CD4-positive, alpha-beta T cell treated with Interleukin-2 at 100 ng/mL for 4 hours (primary cell): ENCODE results near the gene MOAP1.
"Not testable (repeated sequence)": the region's sequence is repeated elsewhere in the genome, so short reads cannot be mapped to it uniquely, and the experiment has no call there.

Experiments used
- DNase-seq: peaks from one replicate; pipeline ENCODE4 v3.0.0-alpha.2; 2020; ENCODE audit warnings: low spot score

MOAP1 gene

DNA sequence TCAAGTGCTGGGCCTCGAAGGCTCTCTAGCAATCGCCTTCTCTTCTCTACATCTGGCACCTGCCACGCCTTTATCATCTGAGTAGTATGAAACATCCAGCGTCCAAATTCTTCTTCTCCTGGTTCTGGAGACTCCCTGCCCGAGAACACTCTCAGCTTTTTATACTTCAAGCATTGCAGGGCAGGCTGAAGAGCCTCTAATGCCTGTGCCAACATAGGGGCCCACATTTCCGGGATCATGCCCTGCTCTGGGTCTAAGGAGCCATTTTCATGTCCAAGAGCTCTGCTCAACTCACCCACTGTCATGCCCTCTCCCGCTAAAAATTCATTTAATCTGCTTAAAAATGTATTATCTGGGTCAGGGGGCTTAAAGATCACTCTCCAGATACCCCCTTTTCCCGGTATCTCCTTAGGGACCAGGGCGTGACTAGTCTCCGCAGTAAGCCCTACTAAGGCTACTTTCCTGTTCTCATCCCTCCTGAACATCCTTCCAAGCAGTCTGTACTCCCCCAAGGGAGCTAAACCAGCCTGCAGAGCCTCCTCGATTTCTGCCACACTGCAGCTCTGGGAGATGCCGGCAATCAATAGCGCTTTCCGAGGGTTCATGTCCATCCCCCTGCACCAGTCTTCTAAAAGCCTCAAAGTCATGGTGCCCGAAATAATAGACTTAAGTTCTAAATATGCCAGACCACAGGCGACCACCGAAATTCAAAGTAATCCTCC is 940 bp downstream of the MOAP1 start:
- no peak for DNase-seq

DNA sequence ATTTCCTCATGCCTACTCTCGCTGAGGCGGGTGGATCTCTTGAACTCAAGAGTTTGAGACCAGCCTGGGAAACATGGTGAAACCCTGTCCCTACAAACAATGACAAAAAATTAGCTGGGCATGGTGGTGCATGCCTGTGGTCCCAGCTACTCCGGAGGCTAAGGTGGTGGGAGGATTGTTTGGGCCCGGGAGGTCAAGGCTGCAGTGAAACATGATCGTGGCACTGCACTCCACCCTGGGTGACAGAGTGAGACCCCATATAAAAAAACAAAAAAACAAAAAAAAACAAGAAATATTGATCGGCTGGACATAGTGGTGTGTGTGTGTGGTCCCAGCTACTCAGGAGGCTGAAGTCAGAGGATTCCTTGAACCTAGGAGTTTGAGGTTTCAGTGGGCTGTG is 9.2 kb downstream of the MOAP1 start:
- DNase-seq, result no peak

DNA sequence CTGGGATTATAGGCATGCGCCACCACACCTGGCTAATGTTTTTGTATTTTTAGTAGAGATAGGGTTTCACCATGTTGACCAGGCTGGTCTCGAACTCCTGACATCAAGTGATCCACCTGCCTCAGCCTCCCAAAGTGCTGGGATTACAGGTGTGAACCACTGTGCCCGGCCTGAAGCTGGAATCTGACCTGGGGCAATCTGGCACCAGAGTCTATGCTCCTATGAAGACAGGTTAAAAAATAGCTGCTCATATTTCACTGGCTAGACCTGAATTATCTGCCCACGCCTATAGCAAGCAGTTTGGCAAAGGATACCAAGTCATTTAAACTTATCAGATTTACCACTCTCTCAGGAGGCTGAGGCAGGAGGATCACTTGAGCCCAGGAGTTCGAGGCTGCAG is 10.0 kb downstream of the MOAP1 start:
- not testable (repeated sequence) for DNase-seq

DNA sequence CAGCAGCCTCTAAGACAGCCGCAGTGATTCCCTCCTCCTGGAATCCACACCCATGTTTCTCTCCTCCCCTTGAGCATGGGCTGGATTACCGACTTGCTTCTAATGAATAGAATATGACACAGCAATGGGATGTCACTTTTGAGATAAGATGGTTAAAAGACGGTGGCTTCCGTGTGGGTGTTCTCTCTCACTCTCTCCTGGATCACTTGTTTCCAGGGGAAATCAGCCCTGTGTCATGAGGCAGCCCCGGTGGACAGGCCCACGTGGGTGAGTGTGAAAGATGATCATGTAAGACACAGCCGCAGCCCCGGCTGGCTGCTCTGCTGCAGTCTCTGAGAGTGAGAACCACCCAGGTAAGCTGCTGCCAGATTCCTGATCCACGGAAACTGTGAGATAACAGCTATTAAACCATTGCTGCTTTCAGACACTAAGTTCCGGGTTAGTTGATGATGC is 10.7 kb downstream of the MOAP1 start:
- DNase-seq, result no peak

DNA sequence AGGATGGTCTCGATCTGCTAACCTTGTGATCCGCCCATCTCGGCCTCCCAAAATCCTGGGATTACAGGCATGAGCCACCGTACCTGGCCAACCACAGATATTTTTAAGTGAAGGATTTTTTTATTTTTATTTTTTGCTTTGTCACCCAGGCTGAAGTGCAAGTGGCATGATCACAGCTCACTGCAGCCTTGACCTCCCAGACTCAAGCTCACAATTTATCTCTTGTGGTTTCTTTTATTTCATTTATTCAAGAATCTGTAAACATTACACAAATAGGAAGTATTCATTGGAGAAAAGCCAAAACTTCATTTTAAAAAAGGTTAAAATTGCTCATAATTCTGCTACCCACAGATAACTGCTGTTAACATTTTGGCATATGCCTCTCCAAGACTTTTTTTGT is 13.3 kb downstream of the MOAP1 start:
- DNase-seq, result no peak

DNA sequence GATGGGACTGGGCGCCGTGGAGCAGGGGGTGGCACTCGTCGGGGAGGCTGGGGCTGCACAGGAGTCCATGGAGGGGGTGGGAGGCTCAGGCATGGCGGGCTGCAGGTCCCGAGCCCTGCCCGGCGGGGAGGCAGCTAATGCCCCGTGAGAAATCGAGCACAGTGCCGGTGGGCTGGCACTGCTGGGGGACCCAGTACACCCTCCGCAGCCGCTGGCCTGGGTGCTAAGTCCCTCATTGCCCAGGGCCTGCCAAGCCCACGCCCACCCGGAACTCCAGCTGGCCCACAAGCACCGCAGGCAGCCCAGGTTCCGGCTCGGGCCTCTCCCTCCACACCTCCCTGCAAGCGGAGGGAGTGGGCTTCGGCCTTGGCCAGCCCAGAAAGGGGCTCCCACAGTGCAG is 14.6 kb downstream of the MOAP1 start:
- DNase-seq, result not testable (repeated sequence)

DNA sequence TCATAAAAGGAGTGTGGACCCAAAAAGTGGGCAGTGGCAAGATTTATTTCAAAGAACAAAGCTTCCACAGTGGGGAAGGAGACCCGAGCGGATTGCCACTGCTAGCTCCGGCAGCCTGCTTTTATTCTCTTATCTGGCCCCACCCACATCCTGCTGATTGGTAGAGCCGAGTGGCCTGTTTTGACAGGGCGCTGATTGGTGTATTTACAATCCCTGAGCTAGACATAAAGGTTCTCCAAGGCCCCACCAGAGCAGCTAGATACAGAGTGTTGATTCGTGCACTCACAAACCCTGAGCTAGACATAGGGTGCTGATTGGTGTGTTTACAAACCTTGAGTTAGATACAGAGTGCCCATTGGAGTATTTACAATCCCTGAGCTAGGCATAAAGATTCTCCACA is 15.1 kb downstream of the MOAP1 start:
- not testable (repeated sequence) for DNase-seq

DNA sequence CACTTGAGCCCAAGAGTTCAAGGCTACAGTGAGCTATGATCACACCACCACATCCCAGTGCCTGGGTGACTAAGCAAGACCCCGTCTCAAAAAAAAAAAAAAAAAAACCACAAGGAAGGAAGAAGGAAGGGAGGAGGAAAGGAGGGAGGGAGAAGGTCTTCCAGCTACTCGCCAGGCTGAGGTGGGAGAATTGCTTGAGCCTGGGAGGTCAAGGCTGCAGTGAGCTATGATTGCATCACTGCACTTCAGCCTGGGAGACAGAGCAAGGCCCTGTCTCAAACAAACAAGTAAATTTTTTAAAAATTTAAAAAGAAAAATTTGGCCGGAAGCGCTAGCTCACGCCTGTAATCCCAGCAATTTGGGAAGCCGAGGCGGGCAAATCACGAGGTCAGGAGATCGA is 16.1 kb downstream of the MOAP1 start:
- DNase-seq, result not testable (repeated sequence)

DNA sequence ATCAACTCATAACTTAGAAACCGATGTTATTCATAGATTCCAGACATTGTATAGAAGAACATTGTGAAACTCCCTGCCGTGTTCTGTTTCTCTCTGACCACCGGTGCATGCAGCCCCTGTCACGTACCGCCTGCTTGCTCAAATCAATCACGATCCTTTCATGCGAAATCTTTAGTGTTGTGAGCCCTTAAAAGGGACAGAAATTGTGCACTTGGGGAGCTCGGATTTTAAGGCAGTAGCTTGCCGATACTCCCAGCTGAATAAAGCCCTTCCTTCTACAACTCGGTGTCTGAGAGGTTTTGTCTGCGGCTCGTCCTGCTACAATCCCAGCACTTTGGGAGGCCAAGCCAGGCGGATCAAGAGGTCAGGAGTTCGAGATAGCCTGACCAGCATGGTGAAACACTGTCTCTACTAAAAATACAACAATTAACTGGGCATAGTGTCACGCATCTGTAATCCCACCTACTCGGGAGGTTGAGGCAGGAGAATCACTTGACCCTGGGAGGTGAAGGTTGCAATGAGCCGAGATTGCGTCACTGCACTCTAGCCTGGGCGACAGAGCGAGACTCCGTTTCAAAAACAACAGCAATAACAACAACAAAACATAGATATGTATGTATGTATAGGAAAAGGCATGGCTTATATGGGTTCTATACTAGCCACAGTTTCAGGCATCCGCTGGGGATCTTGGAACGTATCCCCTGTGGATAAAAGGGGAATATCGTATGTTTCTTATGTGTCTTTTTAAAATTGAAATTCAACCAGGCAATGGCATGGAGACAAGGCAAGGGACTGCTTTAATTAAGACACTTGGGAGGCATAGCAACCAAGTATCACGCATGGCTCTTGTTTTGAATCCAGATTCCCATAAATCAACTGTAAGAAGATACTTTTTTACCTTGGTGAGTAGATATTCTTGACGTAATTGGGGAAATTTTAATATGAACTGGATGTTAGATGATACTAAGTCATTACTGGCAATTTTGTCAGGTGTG is 19.1 kb downstream of the MOAP1 start:
- DNase-seq, result not testable (repeated sequence)

DNA sequence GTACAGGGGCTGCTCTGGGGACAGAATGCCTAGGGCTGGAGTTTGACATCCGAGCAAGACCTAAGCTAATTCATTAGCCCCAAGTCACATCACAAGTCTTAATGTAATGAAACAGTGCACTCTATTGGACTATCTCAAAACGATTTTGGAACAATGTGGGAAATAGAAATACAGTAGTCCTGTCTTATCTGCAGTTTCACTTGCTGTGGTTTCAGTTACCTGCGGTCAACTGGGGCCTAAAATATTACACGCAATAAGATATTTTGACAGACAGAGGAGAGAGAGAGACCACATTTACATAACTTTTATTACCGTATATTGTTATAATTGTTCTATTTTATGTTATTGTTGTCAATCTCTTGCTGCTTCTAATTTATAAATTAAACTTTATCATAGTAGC is 21.1 kb downstream of the MOAP1 start:
- DNase-seq, result no peak

DNA sequence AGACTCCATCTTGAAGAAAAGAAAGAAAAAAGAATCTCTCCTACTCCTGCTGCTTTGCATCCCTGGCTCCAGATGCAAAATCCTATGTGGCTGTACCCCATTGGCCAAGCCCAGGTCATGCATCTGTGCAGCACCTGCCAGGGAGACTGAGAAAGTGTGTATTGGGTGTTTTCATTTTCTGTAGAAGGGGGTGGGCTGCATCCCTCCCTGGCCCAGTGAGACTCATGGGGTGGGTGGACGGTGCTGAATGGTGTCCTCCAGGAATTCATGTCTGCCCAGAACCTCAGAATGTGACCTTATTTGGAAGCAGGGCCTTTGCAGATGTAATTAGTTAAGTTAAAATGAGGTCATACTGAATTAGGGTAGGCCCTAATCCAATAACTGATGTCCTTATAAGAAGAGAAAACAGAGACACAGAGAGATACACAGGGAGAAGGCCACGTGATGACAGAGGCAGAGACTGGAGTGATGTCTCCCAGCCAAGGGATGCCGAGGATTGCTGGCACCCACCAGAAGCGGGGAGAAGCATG is 23.2 kb downstream of the MOAP1 start:
- no peak for DNase-seq

DNA sequence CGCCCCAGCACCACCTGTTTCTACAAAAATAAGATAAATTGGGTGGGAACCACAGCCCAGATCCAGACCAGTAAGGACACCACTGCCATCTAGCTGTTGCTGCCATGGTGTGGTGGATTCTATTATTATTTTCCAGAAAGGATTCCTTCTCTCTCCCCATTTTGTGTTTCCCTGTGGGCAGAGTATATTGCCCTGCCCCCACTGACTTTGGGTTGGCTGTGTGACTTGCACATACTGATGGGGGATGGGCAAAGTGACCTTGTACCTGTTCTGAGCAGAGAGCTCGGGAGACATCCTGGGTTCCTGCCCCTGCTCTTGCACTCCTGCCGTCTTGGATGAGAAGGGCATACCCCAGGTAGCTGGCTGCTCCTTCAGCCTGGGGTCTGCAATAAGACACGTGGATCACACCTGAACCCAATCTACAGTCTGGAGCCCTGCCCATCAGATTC is 24.3 kb downstream of the MOAP1 start:
- DNase-seq, result no peak

DNA sequence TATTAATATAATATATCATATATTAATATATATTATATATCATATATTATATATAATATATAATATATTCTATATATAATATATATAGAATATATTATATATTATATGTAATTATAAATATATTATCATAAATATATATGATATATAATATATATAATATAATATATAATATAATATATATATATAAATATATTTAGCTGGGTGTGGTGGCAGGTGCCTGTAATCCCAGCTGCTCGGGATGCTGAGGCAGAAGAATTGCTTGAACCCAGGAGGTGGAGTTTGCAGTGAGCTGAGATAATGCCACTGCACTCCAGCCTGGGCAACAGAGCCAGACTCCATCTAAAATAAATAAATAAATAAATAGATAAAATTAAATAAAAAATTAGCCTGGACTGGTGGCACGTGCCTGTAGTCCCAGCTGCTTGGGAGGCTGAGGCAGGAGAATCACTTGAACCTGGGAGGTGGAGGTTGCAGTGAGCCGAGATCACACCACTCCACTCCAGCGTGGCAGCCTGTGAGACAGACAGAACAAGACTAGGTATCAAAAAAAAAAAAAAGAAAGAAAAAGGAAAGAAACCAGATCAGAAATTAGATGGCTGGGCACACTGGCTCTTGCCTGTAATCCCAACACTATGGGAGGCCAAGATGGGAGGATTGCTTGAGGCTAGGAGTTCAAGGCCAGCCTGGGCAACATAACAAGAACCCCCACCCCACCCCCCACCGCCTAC is 24.9 kb downstream of the MOAP1 start:
- not testable (repeated sequence) for DNase-seq

DNA sequence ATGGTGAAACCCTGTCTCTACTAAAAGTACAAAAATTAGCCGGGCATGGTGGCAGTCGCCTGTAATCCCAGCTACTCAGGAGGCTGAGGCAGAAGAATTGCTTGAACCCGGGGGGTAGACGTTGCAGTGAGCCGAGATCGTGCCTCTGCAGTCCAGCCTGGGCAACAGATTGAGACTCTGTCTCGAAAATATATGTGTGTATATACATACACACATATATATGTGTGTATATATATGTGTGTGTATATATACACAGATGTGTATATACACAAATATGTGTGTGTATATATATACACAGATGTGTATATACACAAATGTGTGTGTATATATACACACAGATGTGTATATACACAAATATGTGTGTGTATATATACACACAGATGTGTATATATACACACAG is 26.3 kb downstream of the MOAP1 start:
- DNase-seq, result not testable (repeated sequence)

DNA sequence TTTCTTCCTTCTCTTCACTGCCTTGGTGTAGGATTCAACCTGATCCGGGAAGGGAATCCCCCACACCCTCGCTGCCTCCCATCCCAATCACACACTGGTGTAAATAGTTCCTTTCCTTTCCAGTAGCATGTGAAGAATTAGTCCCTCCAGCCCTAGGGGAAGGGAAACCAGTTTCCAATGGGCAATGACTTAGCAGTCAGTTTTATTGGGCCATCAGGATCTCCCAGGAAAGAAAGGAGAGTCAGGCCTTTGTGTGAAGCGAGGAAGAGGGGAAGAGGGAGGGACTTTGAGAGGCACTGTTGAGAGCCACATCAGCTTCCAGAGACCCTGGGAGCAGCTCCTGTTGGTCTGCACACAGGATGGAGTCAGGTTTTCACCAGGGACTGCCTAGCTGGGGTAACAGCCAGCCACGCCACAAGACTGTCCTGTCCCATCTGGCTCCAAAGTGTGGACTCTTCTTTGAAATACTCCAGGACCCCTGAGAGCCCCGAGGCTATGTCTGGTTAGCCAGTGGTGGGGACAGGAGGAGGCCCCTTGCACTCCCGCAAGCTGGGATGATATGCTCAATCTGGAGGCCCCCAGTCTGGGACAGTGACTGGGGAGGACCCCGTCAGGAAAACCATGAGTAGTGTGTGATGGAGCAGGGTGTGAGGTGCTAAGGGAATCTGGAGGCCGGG is 27.9 kb downstream of the MOAP1 start:
- DNase-seq, result no peak

DNA sequence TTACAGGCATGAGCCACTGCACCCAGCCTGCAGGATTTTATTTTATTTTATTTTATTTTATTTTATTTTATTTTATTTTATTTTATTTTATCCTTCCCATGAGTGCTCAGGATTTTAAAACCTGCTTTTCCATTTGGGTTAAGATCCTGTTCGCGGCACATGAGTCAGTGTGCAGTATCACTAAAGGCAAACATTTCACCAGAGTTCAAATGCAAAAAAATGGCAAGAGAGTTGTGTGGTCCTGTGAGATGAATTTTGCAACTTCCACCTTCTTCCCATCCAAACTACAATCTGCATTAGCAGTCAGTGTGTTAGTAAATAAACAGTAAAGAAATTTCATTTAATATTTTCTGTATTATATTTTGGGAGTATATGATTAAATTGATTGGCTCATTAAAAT is 29.0 kb downstream of the MOAP1 start:
- DNase-seq, result no peak

DNA sequence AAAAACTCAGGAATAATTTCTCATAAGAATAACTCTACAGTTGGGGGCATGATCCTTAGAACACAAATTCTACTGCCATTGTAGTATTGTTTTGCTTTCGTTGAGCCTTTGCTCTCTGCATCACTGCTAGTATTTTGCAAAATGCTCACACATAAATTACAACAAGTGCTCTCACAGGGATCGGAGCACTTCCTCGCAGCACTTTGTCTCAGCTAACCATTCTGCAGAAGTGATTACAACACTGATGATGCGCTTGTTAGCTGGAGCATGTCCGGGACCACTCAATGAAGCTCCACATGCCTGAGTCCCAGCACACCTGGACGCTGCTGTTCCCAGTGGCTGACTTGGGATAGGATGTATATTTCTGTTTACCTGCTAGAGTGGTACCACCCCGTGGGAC is 31.6 kb downstream of the MOAP1 start:
- DNase-seq, result no peak

DNA sequence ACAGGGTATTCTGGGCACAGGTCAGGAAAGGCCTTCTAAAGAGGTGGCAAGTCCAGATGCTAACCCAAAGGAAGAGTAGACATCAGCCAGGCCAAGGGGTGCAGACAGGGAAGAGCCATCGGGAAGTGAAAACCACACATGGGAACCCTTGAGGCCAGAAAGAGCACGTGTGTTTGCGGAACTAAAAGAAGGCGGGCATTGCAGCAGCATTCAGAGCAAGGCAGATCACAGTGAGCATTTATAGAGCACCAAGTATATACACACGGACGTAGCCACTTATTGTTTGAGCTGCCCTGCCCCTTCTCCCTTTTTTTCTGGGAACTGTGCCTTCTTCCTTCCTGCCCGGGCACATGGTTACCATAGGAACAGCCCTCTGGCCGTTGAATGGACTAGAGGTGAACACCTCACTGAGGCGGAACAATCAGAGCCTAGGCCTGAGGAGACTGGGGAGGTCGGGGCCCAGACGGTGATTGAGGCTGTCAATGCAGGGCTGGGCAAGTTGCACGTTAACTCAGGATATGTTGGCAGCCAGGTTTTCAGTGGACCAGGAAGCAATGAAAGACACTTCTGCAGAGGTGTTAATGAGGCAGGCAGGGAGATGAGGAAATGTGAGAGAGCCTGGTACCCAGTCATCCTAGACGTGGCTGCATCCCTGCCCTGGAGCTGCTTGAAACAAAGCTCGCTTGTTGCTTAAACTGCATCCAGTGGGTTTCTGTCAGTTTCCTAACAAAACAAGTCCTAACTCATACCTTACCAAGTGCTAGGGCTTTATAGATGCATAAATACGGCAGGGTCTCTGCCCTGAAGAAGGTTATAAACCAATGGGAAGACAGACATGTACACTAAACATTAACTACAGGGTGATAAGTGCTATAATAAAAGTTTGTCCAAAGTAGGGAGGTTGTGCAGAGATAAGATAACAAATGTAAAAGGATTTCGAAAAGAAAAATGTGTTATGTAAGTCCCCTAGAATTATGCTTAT is 34.2 kb downstream of the MOAP1 start:
- no peak for DNase-seq

DNA sequence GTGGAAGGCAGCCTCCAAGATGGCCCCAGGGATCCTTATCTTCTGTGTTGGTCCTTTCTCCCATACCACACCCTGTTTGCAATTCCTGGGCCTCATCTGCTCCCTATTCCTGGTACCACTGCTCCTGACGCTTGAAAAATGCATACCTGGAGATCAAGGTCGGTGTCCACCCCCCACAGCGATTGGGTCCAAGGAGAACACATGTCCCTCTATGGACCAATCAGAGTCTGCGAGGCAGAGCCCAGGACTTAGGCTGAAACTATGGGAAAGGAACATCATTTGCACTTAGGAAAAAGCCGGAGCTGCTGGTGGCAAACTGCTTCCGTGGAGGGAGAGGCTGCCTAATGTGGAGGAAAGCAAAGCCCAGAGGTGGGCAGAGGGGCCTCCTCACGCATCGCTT is 35.7 kb downstream of the MOAP1 start:
- no peak for DNase-seq

DNA sequence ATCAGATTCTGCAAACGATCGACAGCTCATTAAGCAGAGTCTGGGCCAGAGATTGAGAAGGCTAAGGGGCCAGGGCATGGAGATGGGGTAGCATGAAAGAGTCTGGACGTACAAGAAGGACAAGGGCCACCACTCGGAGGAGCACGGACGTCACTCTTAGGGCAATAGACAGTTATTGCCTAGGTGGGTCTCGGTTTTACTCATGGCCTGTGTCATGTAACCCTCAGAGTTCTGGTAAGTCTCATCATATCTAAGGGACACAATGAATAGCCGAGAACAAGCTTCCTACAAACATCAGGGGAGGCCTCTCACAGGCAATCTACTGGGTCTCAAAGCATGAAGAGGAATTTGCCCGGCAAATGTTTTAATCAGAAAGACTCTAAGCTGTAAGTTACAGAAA is 38.6 kb downstream of the MOAP1 start:
- no peak for DNase-seq
